ENCODE data around the gene PCA3.
"Not testable (repeated sequence)": the region's sequence is repeated elsewhere in the genome, so short reads cannot be mapped to it uniquely, and the experiment has no call there.

Gene PCA3

GRCh38 chr9:76764138-76764537 is at the start of gene PCA3:
TSS of gene PCA3 (plus strand) at chr9:76764438.
- DNase-seq: no peak

- DNase-seq: no peak
Observed at GRCh38 chr9:76716085-76716672, 48.1 kb upstream of the PCA3 start.

GRCh38 chr9:76717176-76717575 is 47.1 kb upstream of the PCA3 start:
- DNase-seq: no peak

- DNase-seq: no peak
Observed at GRCh38 chr9:76717613-76718012, 46.6 kb upstream of the PCA3 start.

GRCh38 chr9:76718166-76718565 is 46.1 kb upstream of the PCA3 start:
- DNase-seq: no peak

GRCh38 chr9:76720245-76720644 is 44.0 kb upstream of the PCA3 start:
- DNase-seq: no peak

GRCh38 chr9:76725011-76725546 is 39.2 kb upstream of the PCA3 start:
- no peak for DNase-seq

GRCh38 chr9:76725885-76726284 is 38.4 kb upstream of the PCA3 start:
- DNase-seq: no peak

GRCh38 chr9:76729116-76729515 is 35.1 kb upstream of the PCA3 start:
- DNase-seq: no peak

- DNase-seq: no peak
Observed at GRCh38 chr9:76729980-76730737, 34.1 kb upstream of the PCA3 start.

GRCh38 chr9:76730801-76731200 is 33.4 kb upstream of the PCA3 start:
- DNase-seq: no peak

- DNase-seq: no peak
Observed at GRCh38 chr9:76732341-76732958, 31.8 kb upstream of the PCA3 start.

GRCh38 chr9:76733096-76733495 is 31.1 kb upstream of the PCA3 start:
- no peak for DNase-seq

GRCh38 chr9:76734716-76735115 is 29.5 kb upstream of the PCA3 start:
- DNase-seq: no peak

GRCh38 chr9:76737154-76737902 is 26.9 kb upstream of the PCA3 start:
- DNase-seq: no peak

GRCh38 chr9:76738402-76738801 is 25.8 kb upstream of the PCA3 start:
- DNase-seq: no peak

- no peak for DNase-seq
Observed at GRCh38 chr9:76741524-76741923, 22.7 kb upstream of the PCA3 start.

- DNase-seq: not testable (repeated sequence)
Observed at GRCh38 chr9:76742890-76743289, 21.3 kb upstream of the PCA3 start.

- DNase-seq: no peak
Observed at GRCh38 chr9:76743931-76744330, 20.3 kb upstream of the PCA3 start.

GRCh38 chr9:76744336-76744735 is 19.9 kb upstream of the PCA3 start:
- DNase-seq: no peak

GRCh38 chr9:76751001-76751400 is 13.2 kb upstream of the PCA3 start:
- no peak for DNase-seq

GRCh38 chr9:76756268-76756640 is 8.0 kb upstream of the PCA3 start:
- DNase-seq: no peak

GRCh38 chr9:76756941-76757673 is 7.1 kb upstream of the PCA3 start:
- no peak for DNase-seq
